SJSA1 (cell line): Measurements from ENCODE around the gene DLGAP1. TPM values are rescaled to one million over a fixed set of nuclear protein-coding genes. Genes with fewer than 3 reads are reported as not detected.

ENCODE experiments used
- DNase-seq, 2 experiments: peaks; one replicate each; pipeline ENCODE4 v3.0.0-alpha.2; 2015 to 2020; ENCODE audit warnings: low spot score in 2 of 2, low read depth in 1 of 2
- H3K27ac ChIP-seq: fragments of 250-450 bp; sonication (Bioruptor Pico); 2 replicates; pipeline ENCODE4 v1.5.1; 2020; ENCODE audit warnings: mild to moderate bottlenecking, moderate library complexity
- H3K27me3 ChIP-seq: fragments of 250-450 bp; sonication (Bioruptor Pico); replicated peaks from 2 replicates; pipeline ENCODE4 v1.5.1; 2020; ENCODE audit warnings: mild to moderate bottlenecking, moderate library complexity
- H3K36me3 ChIP-seq: fragments of 250-450 bp; sonication (Bioruptor Pico); 2 replicates; pipeline ENCODE4 v1.5.1; 2020; ENCODE audit warnings: mild to moderate bottlenecking
- H3K4me1 ChIP-seq: fragments of 250-450 bp; sonication (Bioruptor Pico); replicated peaks from 2 replicates; pipeline ENCODE4 v1.6.1; 2021; ENCODE audit warnings: mild to moderate bottlenecking
- H3K4me3 ChIP-seq: fragments of 250-450 bp; sonication (Bioruptor Pico); 2 replicates; pipeline ENCODE4 v1.5.1; 2020; ENCODE audit warnings: mild to moderate bottlenecking
- H3K9me3 ChIP-seq: fragments of 250-450 bp; sonication (Bioruptor Pico); replicated peaks from 2 replicates; pipeline ENCODE4 v1.5.1; 2020; ENCODE audit warnings: mild to moderate bottlenecking
- total RNA-seq: library from RNA; depleted of rRNA; stranded (reverse); fragments of >200 nt; shearing (Covaris generic); gene quantifications from 2 replicates; pipeline ENCODE4 v1.2.3, GENCODE V29; 2014

Gene DLGAP1
- total RNA-seq, 1 experiment from 2014 or later: not detected

- Histone ChIP-seq H3K4me1 (no peaks in the 10 kb centered on the region), H3K27me3 (no peaks in the 10 kb centered on the region; the same call in 1 of the 2 replicates)
Measured at GRCh38 chr18:3979024-3979423, 476.1 kb downstream of the DLGAP1 start.

GRCh38 chr18:3973191-3973850, 481.8 kb downstream of the DLGAP1 start:
- Histone ChIP-seq H3K9me3 (no peaks in the 10 kb centered on the region), H3K27ac (no peak overlapping the region)

More at GRCh38 chr18:3979024-3979423, 476.1 kb downstream of the DLGAP1 start:
- H3K4me3 ChIP-seq: no peak overlapping the region
- no peak for DNase-seq
- no peak overlapping the region for H3K27ac ChIP-seq
- no peaks in the 10 kb centered on the region for H3K9me3 ChIP-seq
- H3K36me3 ChIP-seq: no peaks in the 10 kb centered on the region

GRCh38 chr18:3972291-3972930, 482.7 kb downstream of the DLGAP1 start:
- H3K4me1 ChIP-seq: no peaks in the 10 kb centered on the region
- H3K27ac ChIP-seq: no peak overlapping the region
- no peak for DNase-seq
- no peaks in the 10 kb centered on the region for H3K9me3 ChIP-seq
- no peak overlapping the region for H3K4me3 ChIP-seq
- H3K27me3 ChIP-seq: no peaks in the 10 kb centered on the region; the same call in 1 of the 2 replicates
- H3K36me3 ChIP-seq: no peaks in the 10 kb centered on the region

More at GRCh38 chr18:3973191-3973850, 481.8 kb downstream of the DLGAP1 start:
- no peak for DNase-seq
- no peaks in the 10 kb centered on the region for H3K36me3 ChIP-seq
- H3K4me1 ChIP-seq: no peaks in the 10 kb centered on the region
- no peaks in the 10 kb centered on the region; the same call in 1 of the 2 replicates for H3K27me3 ChIP-seq
- H3K4me3 ChIP-seq: no peak overlapping the region

DNA sequence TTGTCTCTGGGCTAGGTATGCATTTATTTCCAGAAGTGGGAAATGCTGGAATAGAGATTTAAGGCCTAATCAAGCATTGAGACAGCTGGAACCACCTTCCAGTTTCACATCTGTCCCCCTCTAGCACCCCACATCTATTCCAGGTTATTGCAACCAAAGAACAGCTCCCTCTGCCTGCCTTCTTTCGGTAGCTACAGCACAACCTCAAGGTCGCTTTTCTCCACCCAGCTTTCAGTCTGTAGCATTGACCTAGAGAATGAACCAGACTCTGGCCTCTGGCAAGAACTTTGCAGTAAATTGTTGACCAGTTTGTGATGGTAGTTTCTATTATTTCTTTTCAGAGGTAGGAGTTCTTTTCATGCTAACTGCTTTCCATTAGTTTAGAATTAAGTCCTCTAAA, 484.2 kb downstream of the DLGAP1 start:
- no peaks in the 10 kb centered on the region for H3K4me1 ChIP-seq
- DNase-seq: no peak
- no peak overlapping the region for H3K4me3 ChIP-seq
- no peak overlapping the region for H3K27ac ChIP-seq
- H3K36me3 ChIP-seq: no peaks in the 10 kb centered on the region
- H3K27me3 ChIP-seq: no peaks in the 10 kb centered on the region; the same call in 1 of the 2 replicates
- no peaks in the 10 kb centered on the region for H3K9me3 ChIP-seq

- Histone ChIP-seq H3K9me3 (no peaks in the 10 kb centered on the region), H3K4me1 (no peaks in the 10 kb centered on the region), H3K27me3 (no peaks in the 10 kb centered on the region; the same call in 1 of the 2 replicates), H3K36me3 (no peaks in the 10 kb centered on the region), H3K27ac (no peak overlapping the region), H3K4me3 (no peak overlapping the region)
- DNase-seq: no peak
Measured at GRCh38 chr18:3967359-3968180, 487.5 kb downstream of the DLGAP1 start.

DNA sequence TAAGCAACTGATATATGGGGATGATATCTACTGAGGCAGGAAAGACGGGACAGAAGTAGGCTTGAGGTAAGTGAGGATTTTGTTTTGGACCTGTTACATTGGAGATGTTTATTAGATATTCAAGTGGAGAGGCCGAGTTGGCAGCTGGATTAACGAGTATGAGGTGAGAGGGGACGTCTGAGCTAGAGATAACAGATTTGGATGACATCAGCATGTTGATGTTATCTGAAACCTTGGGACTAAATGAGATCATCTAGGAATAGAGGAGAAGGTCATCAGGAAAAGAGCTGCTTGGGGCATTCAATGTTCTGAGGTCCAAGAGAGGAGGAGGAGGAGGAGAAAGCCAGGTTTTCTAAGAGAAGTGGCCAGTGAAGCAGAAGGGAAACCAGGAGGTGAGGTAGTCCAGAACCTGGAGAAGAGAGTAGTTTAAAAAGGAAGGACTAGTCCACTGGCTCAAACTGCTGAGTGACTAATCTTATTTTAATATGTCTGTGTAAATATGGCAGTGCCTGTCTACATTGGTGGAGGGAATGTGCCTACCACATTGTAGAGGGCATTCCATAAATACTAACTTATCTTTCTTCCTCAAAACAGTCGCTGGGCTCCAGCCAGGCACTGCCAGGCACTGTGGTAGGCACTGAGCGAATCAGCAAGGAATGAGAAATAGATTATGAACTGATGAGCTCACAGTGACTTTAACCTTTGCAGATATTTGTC, 488.3 kb downstream of the DLGAP1 start:
- no peak for DNase-seq
- Histone ChIP-seq H3K4me3 (no peak overlapping the region), H3K9me3 (no peaks in the 10 kb centered on the region), H3K27ac (no peak overlapping the region), H3K36me3 (no peaks in the 10 kb centered on the region), H3K4me1 (no peaks in the 10 kb centered on the region), H3K27me3 (no peaks in the 10 kb centered on the region; the same call in 1 of the 2 replicates)

GRCh38 chr18:3966246-3966641, 488.9 kb downstream of the DLGAP1 start:
- Histone ChIP-seq H3K9me3 (no peaks in the 10 kb centered on the region), H3K4me1 (no peaks in the 10 kb centered on the region), H3K36me3 (no peaks in the 10 kb centered on the region), H3K27me3 (no peaks in the 10 kb centered on the region), H3K27ac (no peak overlapping the region), H3K4me3 (no peak overlapping the region)
- no peak for DNase-seq

GRCh38 chr18:3960977-3961376, 494.1 kb downstream of the DLGAP1 start:
- Histone ChIP-seq H3K27me3 (no peaks in the 10 kb centered on the region; the same call in 1 of the 2 replicates), H3K36me3 (no peaks in the 10 kb centered on the region), H3K4me1 (no peaks in the 10 kb centered on the region), H3K4me3 (no peak overlapping the region), H3K27ac (no peak overlapping the region), H3K9me3 (no peaks in the 10 kb centered on the region)
- no peak for DNase-seq

GRCh38 chr18:3960142-3960541, 495.0 kb downstream of the DLGAP1 start:
- Histone ChIP-seq H3K4me1 (no peaks in the 10 kb centered on the region), H3K27ac (no peak overlapping the region), H3K27me3 (no peaks in the 10 kb centered on the region; the same call in 1 of the 2 replicates), H3K9me3 (no peaks in the 10 kb centered on the region), H3K36me3 (no peaks in the 10 kb centered on the region), H3K4me3 (no peak overlapping the region)
- no peak for DNase-seq

DNA sequence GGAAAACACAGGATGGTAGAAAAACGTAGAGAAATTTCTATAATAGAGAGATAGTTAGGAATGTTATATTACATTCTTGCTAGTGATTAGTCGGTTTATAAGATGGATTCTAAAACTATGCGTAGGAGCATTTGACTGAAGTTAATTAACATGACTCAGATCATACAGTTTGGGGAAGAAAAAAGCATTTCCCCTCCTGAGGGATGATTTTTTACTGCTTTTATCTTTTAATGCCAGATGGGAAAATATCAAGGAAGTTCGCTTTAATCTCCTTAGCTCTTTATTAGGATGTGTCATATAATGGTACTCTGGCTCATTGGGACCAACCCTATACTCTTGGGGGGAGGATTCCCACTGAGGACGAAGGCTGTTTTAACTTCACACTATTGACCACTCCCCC, 503.1 kb downstream of the DLGAP1 start:
- H3K36me3 ChIP-seq: no peaks in the 10 kb centered on the region
- DNase-seq: no peak
- no peaks in the 10 kb centered on the region for H3K9me3 ChIP-seq
- H3K27ac ChIP-seq: no peak overlapping the region
- no peaks in the 10 kb centered on the region for H3K27me3 ChIP-seq
- H3K4me1 ChIP-seq: no peaks in the 10 kb centered on the region
- H3K4me3 ChIP-seq: no peak overlapping the region

DNA sequence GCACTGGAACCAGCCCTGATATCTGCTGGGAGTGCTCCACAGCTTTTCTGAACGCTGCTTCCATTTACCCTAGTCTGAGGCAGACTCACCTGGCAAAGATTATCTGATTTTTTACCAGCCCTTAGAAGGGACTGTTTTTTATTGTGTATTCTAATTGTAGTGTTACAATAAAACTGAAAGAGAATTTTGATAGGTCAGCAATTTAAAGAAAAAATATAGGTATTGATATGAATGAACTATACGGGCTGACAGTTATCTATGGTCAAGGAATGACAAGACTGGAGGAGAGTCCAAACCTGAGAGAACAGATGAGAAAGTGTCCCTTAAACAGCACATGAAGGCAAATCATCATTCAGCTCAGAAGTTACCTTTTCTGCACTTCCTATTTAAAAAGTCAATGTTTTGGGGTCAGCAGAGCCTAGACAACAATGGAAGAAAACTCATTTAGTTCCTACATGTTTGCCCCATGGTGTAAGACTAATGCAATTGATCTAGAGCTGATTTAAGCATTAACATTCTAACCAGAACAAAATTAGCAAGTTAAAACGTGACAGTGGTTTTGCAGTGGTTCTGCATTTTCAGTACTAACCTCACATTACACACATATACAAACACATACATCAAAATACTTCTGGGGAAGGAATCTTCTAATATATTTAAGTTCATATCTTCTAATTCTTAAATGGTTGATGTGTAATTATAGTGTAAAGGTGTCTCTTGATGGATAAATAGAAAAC, 504.3 kb downstream of the DLGAP1 start:
- Histone ChIP-seq H3K4me3 (no peak overlapping the region), H3K27ac (no peak overlapping the region), H3K9me3 (no peaks in the 10 kb centered on the region), H3K27me3 (no peaks in the 10 kb centered on the region), H3K4me1 (no peaks in the 10 kb centered on the region), H3K36me3 (no peaks in the 10 kb centered on the region)
- DNase-seq: no peak

DNA sequence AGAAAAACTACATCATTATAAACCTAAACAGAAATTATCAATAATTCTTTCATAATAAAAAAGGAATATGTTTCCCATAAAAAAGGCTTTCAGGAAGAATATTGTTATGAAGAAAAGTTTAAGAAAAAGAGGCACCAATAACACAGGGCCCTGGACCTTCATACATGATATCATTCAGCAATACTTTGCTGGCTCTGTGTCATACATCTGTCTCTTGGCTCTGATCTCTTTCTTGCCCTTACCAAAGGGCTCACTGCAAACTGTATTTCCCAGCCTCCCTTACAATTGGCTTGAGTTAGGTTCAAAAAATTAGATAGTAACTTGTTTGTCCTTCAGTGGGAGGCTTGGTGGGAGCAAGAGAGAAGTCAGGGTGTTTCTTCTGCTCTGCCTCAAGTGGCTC, 506.1 kb downstream of the DLGAP1 start:
- Histone ChIP-seq H3K9me3 (no peaks in the 10 kb centered on the region), H3K4me3 (no peak overlapping the region), H3K36me3 (no peaks in the 10 kb centered on the region), H3K27me3 (no peaks in the 10 kb centered on the region), H3K27ac (no peak overlapping the region), H3K4me1 (no peaks in the 10 kb centered on the region)
- DNase-seq: no peak

DNA sequence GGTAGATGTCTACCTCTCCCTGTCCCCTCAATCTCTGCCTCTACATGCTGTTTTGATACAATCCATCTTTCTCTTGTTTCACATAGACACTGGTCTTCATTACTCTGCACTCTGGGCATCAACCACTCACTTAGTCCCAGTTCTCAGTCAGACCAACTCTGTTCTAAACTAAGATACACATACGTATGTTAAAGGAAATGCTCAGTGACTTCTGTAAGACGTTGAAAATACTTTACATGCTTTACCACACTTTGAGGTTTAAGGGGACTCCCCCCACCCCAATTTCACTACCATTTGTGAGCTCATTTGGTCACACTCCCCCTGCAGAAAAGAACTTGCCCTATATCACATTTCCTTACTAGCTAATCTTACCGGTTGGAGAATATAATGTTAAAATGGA, 507.7 kb downstream of the DLGAP1 start:
- H3K9me3 ChIP-seq: no peaks in the 10 kb centered on the region
- H3K4me1 ChIP-seq: no peaks in the 10 kb centered on the region
- DNase-seq: no peak
- H3K4me3 ChIP-seq: no peak overlapping the region
- H3K27me3 ChIP-seq: 0 out of 2 replicates have a peak, but pooled peaks cover 1% of the 10 kb centered on the region
- no peak overlapping the region for H3K27ac ChIP-seq
- H3K36me3 ChIP-seq: no peaks in the 10 kb centered on the region
